ENCODE measurements around the gene HEMGN.
"Not testable (repeated sequence)": the region's sequence is repeated elsewhere in the genome, so short reads cannot be mapped to it uniquely, and the experiment has no call there.

The HEMGN gene

DNA sequence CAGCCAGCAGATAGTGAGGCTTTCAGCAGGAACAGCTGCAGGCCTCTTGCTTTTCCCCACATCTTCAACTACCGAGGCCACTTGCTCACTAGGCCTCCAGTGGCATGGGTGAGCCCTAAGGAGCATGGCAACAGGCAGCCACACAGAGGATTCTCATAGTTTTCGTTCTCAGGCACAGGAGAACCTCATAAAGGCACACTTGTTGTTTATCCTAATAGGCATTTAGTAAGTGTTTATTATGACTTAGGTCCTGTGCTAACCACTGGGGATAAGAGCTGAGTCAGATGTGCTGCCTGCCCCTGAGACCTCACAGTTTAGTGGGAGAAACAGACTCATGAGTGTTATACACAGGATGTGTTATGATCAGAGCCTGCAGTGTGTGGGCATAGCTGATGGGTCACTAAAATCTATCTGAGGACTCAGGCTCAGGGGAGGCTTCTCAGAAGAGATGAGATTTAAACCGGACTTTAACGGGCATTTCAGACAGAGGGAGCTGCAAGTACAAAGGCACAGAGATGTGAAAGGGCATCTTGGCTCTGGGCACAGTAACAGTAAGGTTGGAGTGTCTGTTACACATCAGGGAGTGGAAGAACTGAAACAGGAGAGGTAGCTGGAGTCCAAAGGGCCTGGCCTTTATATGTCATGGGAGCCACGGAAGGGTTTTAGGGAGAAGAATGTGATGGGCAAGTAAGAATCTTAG is 21.0 kb upstream of the HEMGN start:
- peak; percentile 71 for DNase-seq (ENCODE audit: low read depth)
- no peak overlapping the region for H3K4me3 ChIP-seq (ENCODE audit: control insufficient read depth, low read depth, low read length)
- TF ChIP-seq, protein P1, sequence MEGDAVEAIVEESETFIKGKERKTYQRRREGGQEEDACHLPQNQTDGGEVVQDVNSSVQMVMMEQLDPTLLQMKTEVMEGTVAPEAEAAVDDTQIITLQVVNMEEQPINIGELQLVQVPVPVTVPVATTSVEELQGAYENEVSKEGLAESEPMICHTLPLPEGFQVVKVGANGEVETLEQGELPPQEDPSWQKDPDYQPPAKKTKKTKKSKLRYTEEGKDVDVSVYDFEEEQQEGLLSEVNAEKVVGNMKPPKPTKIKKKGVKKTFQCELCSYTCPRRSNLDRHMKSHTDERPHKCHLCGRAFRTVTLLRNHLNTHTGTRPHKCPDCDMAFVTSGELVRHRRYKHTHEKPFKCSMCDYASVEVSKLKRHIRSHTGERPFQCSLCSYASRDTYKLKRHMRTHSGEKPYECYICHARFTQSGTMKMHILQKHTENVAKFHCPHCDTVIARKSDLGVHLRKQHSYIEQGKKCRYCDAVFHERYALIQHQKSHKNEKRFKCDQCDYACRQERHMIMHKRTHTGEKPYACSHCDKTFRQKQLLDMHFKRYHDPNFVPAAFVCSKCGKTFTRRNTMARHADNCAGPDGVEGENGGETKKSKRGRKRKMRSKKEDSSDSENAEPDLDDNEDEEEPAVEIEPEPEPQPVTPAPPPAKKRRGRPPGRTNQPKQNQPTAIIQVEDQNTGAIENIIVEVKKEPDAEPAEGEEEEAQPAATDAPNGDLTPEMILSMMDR (conservative IDR thresholded peaks at IDR 0.05; ENCODE audit: control insufficient read depth, insufficient read depth, low read depth, low read length), result no peak

DNA sequence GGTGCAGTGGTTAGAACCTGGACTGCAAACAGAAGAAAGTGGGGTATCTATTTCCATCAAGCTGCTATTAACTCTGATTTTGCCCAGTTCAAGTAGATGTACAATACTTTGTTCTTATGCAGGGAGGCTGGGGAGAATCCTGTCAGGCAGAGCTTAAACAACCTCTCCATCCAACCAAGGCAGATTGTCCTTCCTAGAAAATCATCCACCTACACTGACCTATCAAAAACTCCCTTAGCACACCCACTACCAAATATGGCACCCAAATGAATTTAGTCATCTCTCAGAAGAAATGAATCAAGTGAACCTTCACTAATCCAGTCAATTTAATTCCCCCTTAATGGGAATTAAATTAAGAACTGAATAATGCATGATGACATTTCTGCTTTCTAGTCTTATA is 18.4 kb upstream of the HEMGN start:
- H3K4me3 ChIP-seq (ENCODE audit: control insufficient read depth, low read depth, low read length), result no peak overlapping the region
- TF ChIP-seq, protein P1 (conservative IDR thresholded peaks at IDR 0.05; ENCODE audit: control insufficient read depth, insufficient read depth, low read depth, low read length), result no peak
- DNase-seq (ENCODE audit: low read depth), result no peak

DNA sequence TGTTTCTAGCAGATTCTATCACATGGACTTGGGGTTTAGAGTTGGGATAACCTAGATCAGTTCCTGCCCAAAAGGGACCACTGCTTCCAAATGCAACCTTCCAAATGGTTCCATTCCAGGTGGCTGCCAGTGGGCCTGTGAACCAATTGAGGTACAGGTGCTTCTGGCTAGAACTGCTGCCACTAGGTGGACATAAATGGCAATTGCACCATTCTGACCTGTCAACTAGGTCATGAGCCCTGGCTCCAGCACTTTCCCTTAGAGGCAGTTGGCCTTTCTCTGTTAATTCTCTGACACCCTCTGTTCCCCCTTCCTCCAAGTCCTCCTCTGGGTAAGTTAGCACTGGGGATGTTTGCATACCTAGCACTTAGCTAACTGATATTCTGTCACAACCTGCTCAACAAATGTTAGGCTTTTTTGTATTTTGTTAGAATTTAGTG is 16.6 kb upstream of the HEMGN start:
- TF ChIP-seq, protein P1 (conservative IDR thresholded peaks at IDR 0.05; ENCODE audit: control insufficient read depth, insufficient read depth, low read depth, low read length), result peak; percentile 46
- peak; percentile 14 for DNase-seq (ENCODE audit: low read depth)
- no peak overlapping the region for H3K4me3 ChIP-seq (ENCODE audit: control insufficient read depth, low read depth, low read length)

DNA sequence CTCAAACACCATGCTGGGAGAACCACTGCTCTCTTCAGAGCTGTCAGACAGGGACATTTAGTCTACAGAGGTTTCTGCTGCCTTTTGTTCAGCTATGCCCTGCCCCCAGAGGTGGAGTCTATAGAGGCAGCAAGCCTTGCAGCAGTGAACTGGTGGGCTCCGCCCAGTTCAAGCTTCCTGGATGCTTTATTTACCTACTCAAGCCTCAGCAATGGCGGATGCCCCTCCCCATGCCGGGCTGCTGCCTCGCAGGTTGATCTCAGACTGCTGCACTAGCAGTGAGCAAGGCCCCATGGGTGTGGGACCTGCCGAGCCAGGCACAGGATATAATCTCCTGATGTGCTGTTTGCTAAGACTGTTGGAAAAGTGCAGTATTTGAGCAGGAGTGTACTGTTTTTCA is 12.9 kb upstream of the HEMGN start:
- not testable (repeated sequence) for DNase-seq (ENCODE audit: low read depth); H3K4me3 ChIP-seq (ENCODE audit: control insufficient read depth, low read depth, low read length)

DNA sequence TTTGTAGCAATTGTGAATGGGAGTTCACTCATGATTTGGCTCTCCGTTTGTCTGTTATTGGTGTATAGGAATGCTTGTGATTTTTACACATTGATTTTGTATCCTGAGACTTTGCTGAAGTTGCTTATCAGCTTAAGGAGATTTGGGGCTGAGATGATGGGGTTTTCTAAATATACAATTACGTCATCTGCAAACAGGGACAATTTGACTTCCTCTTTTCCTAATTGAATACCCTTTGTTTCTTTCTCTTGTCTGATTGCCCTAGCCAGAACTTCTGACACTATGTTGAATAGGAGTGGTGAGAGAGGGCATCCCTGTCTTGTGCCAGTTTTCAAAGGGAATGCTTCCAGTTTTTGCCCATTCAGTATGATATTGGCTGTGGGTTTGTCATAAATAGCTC is 9.1 kb upstream of the HEMGN start:
- not testable (repeated sequence) for DNase-seq (ENCODE audit: low read depth); H3K4me3 ChIP-seq (ENCODE audit: control insufficient read depth, low read depth, low read length)

DNA sequence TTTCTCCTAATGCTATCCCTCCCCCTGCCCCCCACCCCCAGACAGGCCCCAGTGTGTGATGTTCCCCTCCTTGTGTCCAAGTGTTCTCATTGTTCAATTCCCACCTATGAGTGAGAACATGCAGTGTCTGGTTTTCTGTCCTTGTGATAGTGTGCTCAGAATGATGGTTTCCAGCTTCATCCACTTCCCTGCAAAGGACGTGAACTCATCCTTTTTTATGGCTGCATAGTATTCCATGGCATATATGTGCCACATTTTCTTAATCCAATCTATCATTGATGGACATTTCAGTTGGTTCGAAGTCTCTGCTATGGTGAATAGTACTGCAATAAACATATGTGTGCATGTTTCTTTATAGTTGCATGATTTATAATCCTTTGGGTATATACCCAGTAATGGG is 7.5 kb upstream of the HEMGN start:
- not testable (repeated sequence) for H3K4me3 ChIP-seq (ENCODE audit: control insufficient read depth, low read depth, low read length); DNase-seq (ENCODE audit: low read depth)

DNA sequence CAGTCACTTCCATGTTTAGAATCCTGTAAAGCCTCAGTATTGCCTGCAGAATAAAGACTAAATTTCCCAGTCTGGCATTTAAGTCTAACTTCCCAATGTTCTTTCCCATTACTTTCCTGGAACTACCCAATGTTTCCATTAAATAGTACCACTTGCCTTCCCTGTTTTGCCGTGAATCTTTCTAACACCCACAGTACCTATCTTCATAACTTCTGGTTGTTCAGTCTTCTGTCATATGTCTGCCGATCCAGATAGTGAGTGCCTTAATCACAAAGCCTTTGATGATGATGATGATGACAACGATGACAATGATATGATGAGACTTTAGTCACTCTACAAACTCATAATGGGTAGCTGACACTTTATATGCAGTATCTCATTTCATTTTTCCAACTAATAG is 6.6 kb upstream of the HEMGN start:
- TF ChIP-seq, protein P1 (conservative IDR thresholded peaks at IDR 0.05; ENCODE audit: control insufficient read depth, insufficient read depth, low read depth, low read length), result no peak
- no peak overlapping the region for H3K4me3 ChIP-seq (ENCODE audit: control insufficient read depth, low read depth, low read length)

DNA sequence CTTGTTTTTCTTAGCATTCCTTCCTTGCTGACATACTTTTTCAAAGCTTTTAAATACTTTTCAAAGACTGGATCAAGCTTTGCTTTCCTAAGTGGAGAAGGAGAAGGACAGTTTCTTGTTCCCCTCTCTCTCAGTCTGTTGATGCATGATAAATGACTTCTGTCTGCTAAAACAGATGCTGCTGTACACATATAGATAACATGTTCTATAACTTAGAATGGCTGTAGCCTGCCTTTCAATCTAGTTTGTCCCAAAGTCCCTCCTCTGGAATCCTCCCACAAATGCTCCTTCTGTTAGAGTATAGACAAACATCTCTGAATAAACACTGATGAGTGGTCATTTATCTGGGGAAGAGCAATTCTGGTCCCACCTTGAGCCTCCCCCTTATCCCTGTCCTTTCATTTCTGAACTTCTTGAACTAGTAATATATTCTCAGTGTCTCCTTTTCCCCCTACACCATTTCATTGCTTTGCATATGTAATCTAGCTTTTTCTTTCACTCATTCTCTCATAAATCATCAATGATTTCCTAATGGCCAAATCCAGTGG is 5.4 kb upstream of the HEMGN start:
- TF ChIP-seq, protein P1 (conservative IDR thresholded peaks at IDR 0.05; ENCODE audit: control insufficient read depth, insufficient read depth, low read depth, low read length), result no peak
- DNase-seq (ENCODE audit: low read depth), result no peak
- H3K4me3 ChIP-seq (ENCODE audit: control insufficient read depth, low read depth, low read length), result no peak overlapping the region

More for the DNA sequence above, 6.6 kb upstream of the HEMGN start:
- DNase-seq (ENCODE audit: low read depth), result no peak
